GM19372 (cell line): ENCODE data around the gene NHLH2.

Experiments
- ATAC-seq: cut with Tn5 transposase; IDR thresholded peaks from one replicate; pipeline ENCODE4 v1.9.1; 2021; ENCODE audit warnings: mild to moderate bottlenecking, low read depth, moderate library complexity; ENCODE audit not compliant: unreplicated experiment

The NHLH2 gene

GRCh38 chr1:115840605-115841460 is at the start of gene NHLH2:
Gene NHLH2 (minus strand): TSS chr1:115841126. CDS start chr1:115838372, 2,754 bp downstream.
- no peak for ATAC-seq

DNA sequence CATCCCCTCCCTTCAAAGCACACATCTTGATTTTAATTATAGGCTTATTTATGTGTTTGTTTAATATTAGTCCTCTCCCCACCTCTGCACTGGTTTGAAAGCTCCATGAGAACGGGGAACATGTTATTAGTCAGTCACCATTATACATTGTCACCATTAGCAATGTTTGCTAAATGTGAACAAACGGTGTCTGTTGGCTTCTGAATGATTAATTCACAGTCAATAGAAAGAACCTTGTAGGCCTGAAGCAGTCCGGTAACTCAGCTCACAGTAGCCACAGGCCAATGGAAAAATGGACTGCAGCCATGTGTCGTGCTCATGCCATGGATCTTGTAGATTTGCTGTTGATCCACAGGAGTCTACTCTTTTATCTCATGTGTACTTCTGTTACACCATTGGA is 49.7 kb upstream of the NHLH2 start:
- no peak for ATAC-seq

- no peak for ATAC-seq
Measured at GRCh38 chr1:115888976-115889375, 48.0 kb upstream of the NHLH2 start.

- no peak for ATAC-seq
Measured at GRCh38 chr1:115882913-115883902, 42.3 kb upstream of the NHLH2 start.

DNA sequence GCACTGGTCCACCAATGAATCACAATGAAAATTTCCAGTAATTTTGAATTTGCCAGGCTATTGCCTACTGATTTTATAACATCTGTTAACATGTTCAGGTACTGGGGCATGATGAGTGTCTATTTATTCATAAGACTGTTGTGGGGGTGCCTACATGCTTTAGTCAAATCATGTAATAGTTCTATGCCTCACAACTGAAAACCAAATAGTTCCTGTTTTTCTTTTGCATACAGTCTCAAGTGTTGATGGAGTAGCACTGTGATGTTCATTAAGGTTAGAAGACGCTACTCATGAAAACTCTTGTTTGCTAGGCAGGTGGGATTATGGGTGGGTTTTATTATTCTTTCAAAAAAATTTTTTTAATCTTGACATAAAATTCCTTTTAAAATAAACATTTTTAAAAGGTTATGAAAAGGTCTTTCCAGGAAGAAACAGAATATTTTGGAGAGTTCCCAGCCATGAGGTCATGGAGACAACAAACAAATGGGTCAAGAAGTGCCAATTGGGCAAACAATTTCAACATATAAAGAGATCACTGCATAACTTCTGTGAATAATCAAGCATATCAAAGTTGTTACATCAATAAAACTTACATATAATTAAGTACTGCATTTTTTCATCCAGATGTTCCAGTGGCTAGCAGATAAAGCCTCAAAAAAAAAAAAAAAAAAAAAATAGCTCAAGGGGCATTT is 40.2 kb upstream of the NHLH2 start:
- ATAC-seq: no peak

DNA sequence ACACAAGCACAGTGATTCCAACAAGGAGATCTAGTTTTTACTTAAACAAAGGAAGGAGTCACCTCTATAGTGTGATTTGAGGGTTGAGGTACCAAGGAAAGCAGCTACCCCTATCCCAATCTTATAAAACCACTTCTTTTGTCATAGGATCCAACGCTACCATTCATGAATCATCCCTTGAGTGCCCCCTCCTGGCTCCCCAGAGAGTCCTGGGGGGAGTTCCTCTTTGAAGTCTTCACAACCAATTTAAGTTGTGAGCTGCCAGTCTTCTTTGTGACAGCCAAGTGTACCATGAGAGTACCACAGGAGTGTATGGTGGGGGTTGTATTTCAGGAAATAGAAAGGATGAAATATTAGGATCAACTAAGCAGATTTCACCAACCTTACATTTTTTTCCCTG is 39.1 kb upstream of the NHLH2 start:
- ATAC-seq: no peak

GRCh38 chr1:115877511-115877910 is 36.6 kb upstream of the NHLH2 start:
- no peak for ATAC-seq

DNA sequence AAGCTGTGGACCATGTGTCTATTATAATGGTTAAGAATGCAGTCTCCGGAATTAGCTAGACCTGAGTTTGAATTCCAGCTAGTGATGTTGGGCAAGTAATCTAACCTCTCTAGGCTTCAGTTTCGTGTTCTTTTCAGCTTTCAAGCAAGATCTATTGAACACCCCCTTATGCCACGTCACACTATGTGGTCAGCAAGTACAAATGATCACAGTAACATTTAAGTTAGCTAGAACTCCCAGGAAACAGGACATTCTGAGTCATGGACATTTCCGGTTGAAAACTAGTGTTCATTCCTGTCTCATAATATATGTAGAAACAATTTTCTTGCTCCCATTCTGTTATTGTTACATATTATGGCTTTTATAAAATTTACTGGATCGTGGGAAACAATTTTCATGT is 34.0 kb upstream of the NHLH2 start:
- no peak for ATAC-seq

- no peak for ATAC-seq
Measured at GRCh38 chr1:115874497-115874896, 33.6 kb upstream of the NHLH2 start.

DNA sequence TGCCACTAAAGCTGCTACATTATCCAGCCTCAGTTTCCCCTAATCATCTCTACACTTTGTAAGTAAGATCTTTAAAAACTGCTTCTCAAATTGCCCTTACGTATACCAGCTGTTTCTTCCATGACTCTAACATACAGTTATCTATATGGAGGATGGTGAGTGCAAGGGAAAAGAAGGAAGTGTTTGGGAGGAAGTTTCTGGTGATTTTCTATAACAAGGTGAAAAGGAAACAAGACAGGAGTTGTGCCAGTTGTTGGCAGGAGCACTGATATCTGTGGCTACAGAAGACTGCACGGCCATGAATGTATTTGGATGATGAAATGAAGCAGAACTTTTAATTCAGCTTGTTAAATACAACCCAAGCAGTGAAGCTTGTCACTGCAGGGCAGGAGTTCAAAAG is 32.3 kb upstream of the NHLH2 start:
- ATAC-seq: no peak

- ATAC-seq: no peak
Measured at GRCh38 chr1:115869064-115869463, 28.1 kb upstream of the NHLH2 start.

- no peak for ATAC-seq
Measured at GRCh38 chr1:115867216-115867615, 26.3 kb upstream of the NHLH2 start.

DNA sequence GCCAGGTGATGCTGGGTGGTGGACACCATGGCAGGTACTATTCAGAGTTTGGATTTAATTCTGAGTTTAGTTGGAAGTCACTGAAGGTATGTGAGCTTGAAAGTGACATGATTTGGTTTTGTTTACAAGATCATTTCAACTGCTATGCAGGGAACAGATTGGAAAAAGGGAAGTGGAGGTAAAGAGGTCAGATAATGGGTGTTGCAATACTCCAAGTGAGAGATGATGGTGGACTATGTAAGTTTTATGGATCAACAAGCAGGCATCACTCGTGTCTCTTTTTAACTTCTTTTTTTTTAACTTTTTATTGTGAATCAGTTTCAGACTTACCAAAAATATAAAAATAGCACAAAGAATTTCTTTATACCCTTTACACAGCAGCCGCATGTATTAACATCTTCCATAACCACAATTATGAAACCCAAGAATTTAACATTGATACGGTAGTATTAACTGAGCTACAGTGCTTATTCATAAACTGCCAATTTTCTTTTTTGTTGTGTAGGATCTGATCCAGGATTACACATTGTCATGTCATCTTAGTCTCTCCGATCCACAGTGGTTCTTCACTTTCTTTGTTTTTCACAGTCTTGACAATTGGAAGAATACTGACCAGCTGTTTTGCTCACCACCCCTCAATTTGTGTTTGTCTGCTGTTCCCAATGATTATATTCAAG is 24.9 kb upstream of the NHLH2 start:
- ATAC-seq: no peak

- ATAC-seq: no peak
Measured at GRCh38 chr1:115862403-115862802, 21.5 kb upstream of the NHLH2 start.

GRCh38 chr1:115854005-115854404 is 13.1 kb upstream of the NHLH2 start:
- ATAC-seq: no peak

GRCh38 chr1:115850937-115851336 is 10.0 kb upstream of the NHLH2 start:
- no peak for ATAC-seq

GRCh38 chr1:115847787-115848186 is 6.9 kb upstream of the NHLH2 start:
- ATAC-seq: no peak

DNA sequence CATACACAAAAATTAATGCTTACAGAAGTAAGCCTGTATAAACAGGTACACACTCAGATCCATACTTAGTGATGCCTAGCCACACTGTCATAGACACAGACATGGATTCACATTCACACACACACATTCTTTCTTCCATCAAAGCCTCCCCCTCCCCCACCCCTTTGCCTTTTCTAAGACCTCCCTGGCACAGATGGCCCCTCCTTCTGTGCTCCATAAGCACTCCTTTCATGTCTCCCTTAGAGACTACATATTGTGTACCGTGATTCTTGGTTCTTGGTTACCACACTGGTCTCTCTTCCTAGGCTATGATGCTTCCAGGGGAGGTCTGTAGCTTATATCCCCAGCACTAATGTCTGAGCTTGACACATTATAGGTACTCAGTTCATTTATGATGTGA is 2.0 kb upstream of the NHLH2 start:
- no peak for ATAC-seq

DNA sequence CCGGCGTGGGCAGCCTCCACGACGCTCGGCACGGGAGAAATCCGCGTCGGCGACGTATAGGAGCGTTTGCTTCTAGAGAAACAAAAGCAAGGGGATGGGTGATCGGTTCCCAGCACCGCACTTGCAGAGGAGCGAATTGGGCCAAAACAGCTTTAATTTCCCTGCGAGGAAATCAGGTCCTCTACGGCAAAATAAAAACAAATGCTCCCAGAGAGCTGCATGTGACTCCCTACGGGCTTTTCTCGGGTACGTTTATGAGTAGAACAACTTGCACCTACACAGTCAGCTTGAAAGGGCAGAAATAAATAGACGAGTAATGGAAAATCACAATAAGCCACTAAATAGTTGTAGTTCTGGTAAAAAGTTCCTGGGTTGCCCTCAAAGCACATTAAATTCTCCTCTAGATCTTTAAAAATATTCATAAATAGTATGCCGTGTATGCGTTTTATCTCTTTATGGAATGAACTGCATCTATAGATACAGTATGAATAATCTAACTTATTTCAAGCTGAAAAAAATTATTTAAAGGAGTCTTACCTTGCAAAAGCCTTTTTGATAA is 1.2 kb downstream of the NHLH2 start:
- ATAC-seq: no peak
